ENCODE measurements around the gene KCNJ10.

KCNJ10 gene

GRCh38 chr1:159964144-159964543, 105.8 kb downstream of the KCNJ10 start:
- no peak for DNase-seq (ENCODE audit: low read depth in 3 of 3)

GRCh38 chr1:159962176-159962575, 107.8 kb downstream of the KCNJ10 start:
- no peak for DNase-seq (ENCODE audit: low read depth in 3 of 3)

GRCh38 chr1:159961636-159962035, 108.3 kb downstream of the KCNJ10 start:
- no peak for DNase-seq (ENCODE audit: low read depth in 3 of 3)

- no peak for DNase-seq (ENCODE audit: low read depth in 3 of 3)
These were observed 109.1 kb downstream of the KCNJ10 start for GRCh38 chr1:159960721-159961381.

GRCh38 chr1:159959451-159959850, 110.5 kb downstream of the KCNJ10 start:
- no peak for DNase-seq (ENCODE audit: low read depth in 3 of 3)

- no peak for DNase-seq (ENCODE audit: low read depth in 3 of 3)
These were observed 111.1 kb downstream of the KCNJ10 start for GRCh38 chr1:159958719-159959380.

GRCh38 chr1:159957824-159958268, 112.1 kb downstream of the KCNJ10 start:
- DNase-seq (ENCODE audit: low read depth in 3 of 3) = no peak

- DNase-seq (ENCODE audit: low read depth in 3 of 3) = no peak
These were observed 114.5 kb downstream of the KCNJ10 start for GRCh38 chr1:159955456-159955855.

GRCh38 chr1:159953536-159954515, 116.1 kb downstream of the KCNJ10 start, which contains the start of gene SLAMF9:
TSS of gene SLAMF9 (minus strand) at chr1:159954237. CDS start at chr1:159954137, 100 bp downstream.
- no peak for DNase-seq (ENCODE audit: low read depth in 3 of 3)

GRCh38 chr1:159952932-159953331, 117.0 kb downstream of the KCNJ10 start:
- DNase-seq (ENCODE audit: low read depth in 3 of 3) = no peak

- DNase-seq (ENCODE audit: low read depth in 3 of 3) = no peak
These were observed 118.4 kb downstream of the KCNJ10 start for GRCh38 chr1:159951551-159951950.

- DNase-seq (ENCODE audit: low read depth in 3 of 3) = no peak
These were observed 118.9 kb downstream of the KCNJ10 start for GRCh38 chr1:159951016-159951415.

GRCh38 chr1:159949981-159950381, 120.0 kb downstream of the KCNJ10 start:
- no peak for DNase-seq (ENCODE audit: low read depth in 3 of 3)

- DNase-seq (ENCODE audit: low read depth in 3 of 3) = no peak
These were observed 120.8 kb downstream of the KCNJ10 start for GRCh38 chr1:159949123-159949522.

All from stimulated activated CD4-positive, alpha-beta T cell treated with anti-CD3 and anti-CD28 coated beads, TNF-alpha, amount 100 ng/mL, for 4 hours (primary cell).